Muscle of arm (tissue), 12 donors: Measurements from ENCODE around the gene FBN1. TPM values are rescaled to one million over a fixed set of nuclear protein-coding genes. Genes with fewer than 3 reads are reported as not detected.

Source experiments
- DNase-seq: peaks from one replicate; pipeline ENCODE4 v3.0.0-alpha.2; 2013
- polyA plus RNA-seq, 12 donors: library from polyadenylated mRNA; unstranded; fragments of 120-200 nt; gene quantifications; one replicate each; pipeline ENCODE4 v1.2.1, GENCODE V29; 2013; ENCODE audit not compliant: insufficient read length in 12 of 12

Gene FBN1
- polyA plus RNA-seq, 12 donors: 166 to 435 (median 214) TPM; not detected in 1

GRCh38 chr15:48472756-48473155 lies 172.8 kb downstream of the FBN1 start:
- DNase-seq: no peak

- no peak for DNase-seq
Observed at GRCh38 chr15:48471073-48471472, 174.4 kb downstream of the FBN1 start.

- no peak for DNase-seq
Observed at GRCh38 chr15:48470096-48470495, 175.4 kb downstream of the FBN1 start.

- DNase-seq: no peak
Observed at GRCh38 chr15:48469681-48470080, 175.8 kb downstream of the FBN1 start.

- no peak for DNase-seq
Observed at GRCh38 chr15:48469271-48469670, 176.2 kb downstream of the FBN1 start.

GRCh38 chr15:48467801-48468200 lies 177.7 kb downstream of the FBN1 start:
- DNase-seq: no peak

GRCh38 chr15:48466820-48467219 lies 178.7 kb downstream of the FBN1 start:
- no peak for DNase-seq

GRCh38 chr15:48466079-48466478 lies 179.4 kb downstream of the FBN1 start:
- DNase-seq: peak; percentile 17

- no peak for DNase-seq
Observed at GRCh38 chr15:48465410-48465809, 180.1 kb downstream of the FBN1 start.

- no peak for DNase-seq
Observed at GRCh38 chr15:48463366-48463880, 182.1 kb downstream of the FBN1 start.

- DNase-seq: no peak
Observed at GRCh38 chr15:48462688-48463087, 182.8 kb downstream of the FBN1 start.

GRCh38 chr15:48459571-48460442 lies 185.7 kb downstream of the FBN1 start:
- DNase-seq: no peak

- DNase-seq: no peak
Observed at GRCh38 chr15:48458876-48459275, 186.6 kb downstream of the FBN1 start.

- no peak for DNase-seq
Observed at GRCh38 chr15:48456134-48456533, 189.4 kb downstream of the FBN1 start.

GRCh38 chr15:48451736-48452135 lies 193.8 kb downstream of the FBN1 start:
- no peak for DNase-seq

- DNase-seq: no peak
Observed at GRCh38 chr15:48451241-48451640, 194.3 kb downstream of the FBN1 start.

GRCh38 chr15:48449734-48450133 lies 195.8 kb downstream of the FBN1 start:
- DNase-seq: no peak

GRCh38 chr15:48447657-48448056 lies 197.9 kb downstream of the FBN1 start:
- no peak for DNase-seq

GRCh38 chr15:48447058-48447457 lies 198.5 kb downstream of the FBN1 start:
- DNase-seq: no peak

- DNase-seq: no peak
Observed at GRCh38 chr15:48442011-48442410, 203.5 kb downstream of the FBN1 start.

- peak; percentile 28 for DNase-seq
Observed at GRCh38 chr15:48440084-48440483, 205.4 kb downstream of the FBN1 start.

GRCh38 chr15:48437178-48437577 lies 208.3 kb downstream of the FBN1 start:
- DNase-seq: no peak

- DNase-seq: no peak
Observed at GRCh38 chr15:48435321-48435720, 210.2 kb downstream of the FBN1 start.
